Suprapubic skin (tissue), 4 donors: ENCODE data around the gene CMTM8. TPM values are rescaled to one million over a fixed set of nuclear protein-coding genes. Genes with fewer than 3 reads are reported as not detected.

ENCODE experiments used
- DNase-seq, 2 donors: peaks; one replicate each; pipeline ENCODE4 v3.0.0-alpha.2; 2019; ENCODE audit warnings: low spot score in 2 of 2
- H3K27ac ChIP-seq: fragments of 200-600 bp; sonication (generic); one replicate; pipeline ENCODE4 v1.5.1; 2019
- H3K27me3 ChIP-seq: fragments of 200-600 bp; sonication (generic); one replicate; pipeline ENCODE4 v1.5.1; 2019
- H3K36me3 ChIP-seq: fragments of 200-600 bp; sonication (generic); one replicate; pipeline ENCODE4 v1.5.1; 2019
- H3K4me1 ChIP-seq: fragments of 200-600 bp; sonication (generic); one replicate; pipeline ENCODE4 v1.5.1; 2019
- H3K4me3 ChIP-seq: fragments of 200-600 bp; sonication (generic); one replicate; pipeline ENCODE4 v1.5.1; 2019; ENCODE audit warnings: mild to moderate bottlenecking
- H3K9me3 ChIP-seq: fragments of 200-600 bp; sonication (generic); one replicate; pipeline ENCODE4 v1.5.1; 2019
- EP300 ChIP-seq: sonication (generic); formaldehyde crosslinking; IDR thresholded peaks from one replicate; pipeline ENCODE4 v1.6.1; 2017; ENCODE audit warnings: antibody characterized with exemption
- POLR2A ChIP-seq, 2 donors: fragments of 450-650 bp; IDR thresholded peaks; one replicate each; pipeline ENCODE4 v1.6.1; 2017; ENCODE audit warnings: antibody characterized with exemption in 2 of 2, mild to moderate bottlenecking in 2 of 2, moderate library complexity in 2 of 2
- POLR2AphosphoS5 ChIP-seq, 3 donors: sonication (generic); formaldehyde crosslinking; IDR thresholded peaks; one replicate each; pipeline ENCODE4 v1.6.1; 2017; ENCODE audit warnings: antibody characterized with exemption in 3 of 3
- WGBS: methylation state at CpG from one replicate; pipeline ENCODE4 v1.1.5; 2018; 5-methylcytosine and 5-hydroxymethylcytosine counted together
- total RNA-seq, 4 donors: library from RNA; depleted of rRNA; stranded (reverse); fragments of >200 nt; gene quantifications; one replicate each; pipeline ENCODE4 v1.1.0, GENCODE V29; 2016
- TF ChIP-seq, protein P1 (sequence below), 2 donors: fragments of 200-600 bp in 1 of 2; fragments of 450-650 bp in 1 of 2; sonication (generic) in 1 of 2; IDR thresholded peaks; one replicate each; pipeline ENCODE4 v1.5.1; 2016 to 2019; ENCODE audit warnings: antibody characterized with exemption in 2 of 2, mild to moderate bottlenecking in 1 of 2, moderate library complexity in 1 of 2

CMTM8 gene
- total RNA-seq, 4 donors from 2014 or later = 7.4 to 16.3 (median 10.6) TPM

DNA sequence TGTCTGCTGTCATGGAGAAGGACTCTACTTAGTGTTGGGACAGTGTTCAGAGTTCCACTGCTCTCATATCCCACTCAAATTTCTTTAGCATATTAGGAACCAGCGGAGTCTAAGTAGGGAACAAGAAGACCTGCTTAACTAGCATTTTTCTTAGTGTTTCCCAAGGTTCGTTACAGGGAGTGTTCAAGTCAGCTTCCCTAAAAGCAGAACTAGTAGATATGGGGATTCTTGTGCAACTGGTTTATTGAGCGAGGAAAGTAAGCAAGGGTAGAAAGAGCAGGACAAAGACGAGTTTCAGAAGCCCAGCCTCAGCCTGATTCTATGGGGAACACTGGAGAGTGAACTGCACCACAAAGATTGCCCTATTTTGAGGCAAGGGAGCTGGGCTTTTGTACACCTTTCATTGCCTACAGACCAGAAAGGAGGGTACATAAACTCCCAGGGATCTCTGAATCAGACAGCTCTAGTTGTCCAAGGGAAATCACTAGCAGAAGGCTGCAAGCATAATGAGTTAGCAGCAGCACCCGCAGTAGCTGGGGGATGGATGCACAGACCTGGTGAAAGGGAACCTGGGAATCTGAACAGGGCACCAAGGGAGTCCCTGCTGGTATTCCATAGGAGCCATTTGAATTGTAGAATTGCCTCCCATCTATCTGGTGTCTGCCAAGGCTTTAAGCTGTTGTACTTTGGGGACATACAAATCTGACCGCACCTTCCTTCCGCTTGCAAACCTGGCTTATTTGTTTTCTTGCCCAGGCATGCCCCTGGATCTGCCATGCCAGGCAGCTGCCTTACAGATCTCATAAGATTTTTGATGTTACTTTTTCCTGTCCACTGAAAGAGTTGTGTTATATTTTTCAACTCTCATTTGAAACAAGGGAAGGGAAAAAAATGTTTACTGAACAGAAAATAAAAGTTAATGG lies 168.3 kb downstream of the CMTM8 start:
- Histone ChIP-seq H3K27ac (peak overlapping the region; percentile 46), H3K4me1 (peaks cover 47% of the 10 kb centered on the region), H3K9me3 (no peaks in the 10 kb centered on the region), H3K4me3 (no peak overlapping the region), H3K36me3 (no peaks in the 10 kb centered on the region), H3K27me3 (no peaks in the 10 kb centered on the region)
- TF ChIP-seq EP300 (no peak), POLR2A (IDR thresholded peaks at IDR 0.05) (no peak), POLR2AphosphoS5 (IDR thresholded peaks at IDR 0.05) (no peak)
- TF ChIP-seq, protein P1, sequence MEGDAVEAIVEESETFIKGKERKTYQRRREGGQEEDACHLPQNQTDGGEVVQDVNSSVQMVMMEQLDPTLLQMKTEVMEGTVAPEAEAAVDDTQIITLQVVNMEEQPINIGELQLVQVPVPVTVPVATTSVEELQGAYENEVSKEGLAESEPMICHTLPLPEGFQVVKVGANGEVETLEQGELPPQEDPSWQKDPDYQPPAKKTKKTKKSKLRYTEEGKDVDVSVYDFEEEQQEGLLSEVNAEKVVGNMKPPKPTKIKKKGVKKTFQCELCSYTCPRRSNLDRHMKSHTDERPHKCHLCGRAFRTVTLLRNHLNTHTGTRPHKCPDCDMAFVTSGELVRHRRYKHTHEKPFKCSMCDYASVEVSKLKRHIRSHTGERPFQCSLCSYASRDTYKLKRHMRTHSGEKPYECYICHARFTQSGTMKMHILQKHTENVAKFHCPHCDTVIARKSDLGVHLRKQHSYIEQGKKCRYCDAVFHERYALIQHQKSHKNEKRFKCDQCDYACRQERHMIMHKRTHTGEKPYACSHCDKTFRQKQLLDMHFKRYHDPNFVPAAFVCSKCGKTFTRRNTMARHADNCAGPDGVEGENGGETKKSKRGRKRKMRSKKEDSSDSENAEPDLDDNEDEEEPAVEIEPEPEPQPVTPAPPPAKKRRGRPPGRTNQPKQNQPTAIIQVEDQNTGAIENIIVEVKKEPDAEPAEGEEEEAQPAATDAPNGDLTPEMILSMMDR (IDR thresholded peaks at IDR 0.05) = no peak
- DNase-seq = no peak
- 58% methylated on average over 7 of the region's 7 CpGs for WGBS

DNA sequence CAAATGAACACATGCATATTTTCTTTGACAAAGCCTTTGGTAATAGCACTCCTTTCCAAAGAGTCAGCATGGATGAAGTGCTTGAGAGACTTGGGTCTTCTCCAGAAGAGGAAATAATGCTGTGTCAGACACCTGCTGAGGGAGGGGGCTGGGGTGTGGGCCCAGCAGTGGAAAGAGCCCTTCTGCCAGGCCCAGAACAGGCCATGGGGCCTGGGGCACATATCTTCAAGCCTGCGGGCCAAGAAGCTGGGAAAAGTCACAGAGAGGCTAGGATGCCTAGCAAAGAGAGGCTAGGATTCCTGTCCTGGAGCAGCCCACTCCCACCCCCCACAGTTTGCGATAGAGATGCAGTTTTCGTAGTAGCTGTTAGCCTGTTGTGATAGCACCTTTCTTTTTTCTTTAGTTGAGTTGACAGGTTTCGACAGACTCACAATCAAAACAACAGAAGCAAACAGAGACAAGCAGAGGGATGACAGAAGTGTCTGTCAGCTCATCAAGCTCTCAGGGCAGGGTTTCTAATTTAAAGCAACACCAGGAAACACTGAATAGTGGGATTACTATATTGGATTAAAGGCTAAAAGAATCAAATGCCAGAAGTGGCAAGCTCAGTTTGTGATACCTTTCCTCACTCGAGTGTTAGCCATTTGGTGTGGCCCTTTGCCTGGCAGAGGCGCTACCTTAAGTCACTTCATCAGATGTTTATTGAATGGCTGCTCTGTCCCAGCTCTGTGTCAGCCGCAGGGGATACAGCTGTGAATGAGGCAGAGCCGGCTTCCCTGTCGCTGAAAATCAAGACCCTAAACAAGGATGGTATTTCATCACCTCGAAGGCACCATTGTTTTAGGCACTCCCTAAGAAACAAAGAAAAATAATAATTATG lies 172.1 kb downstream of the CMTM8 start:
- H3K36me3 ChIP-seq = no peaks in the 10 kb centered on the region
- H3K4me1 ChIP-seq = peaks cover 42% of the 10 kb centered on the region
- WGBS = 72% methylated on average over 10 of the region's 10 CpGs
- TF ChIP-seq EP300 = no peak
- no peak for TF ChIP-seq POLR2A (IDR thresholded peaks at IDR 0.05)
- TF ChIP-seq, protein P1 (IDR thresholded peaks at IDR 0.05) = no peak
- no peak for TF ChIP-seq POLR2AphosphoS5 (IDR thresholded peaks at IDR 0.05)
- DNase-seq = no peak
- no peak overlapping the region for H3K4me3 ChIP-seq
- peak overlapping the region; percentile 52 for H3K27ac ChIP-seq
- H3K27me3 ChIP-seq = no peaks in the 10 kb centered on the region
- H3K9me3 ChIP-seq = no peaks in the 10 kb centered on the region

DNA sequence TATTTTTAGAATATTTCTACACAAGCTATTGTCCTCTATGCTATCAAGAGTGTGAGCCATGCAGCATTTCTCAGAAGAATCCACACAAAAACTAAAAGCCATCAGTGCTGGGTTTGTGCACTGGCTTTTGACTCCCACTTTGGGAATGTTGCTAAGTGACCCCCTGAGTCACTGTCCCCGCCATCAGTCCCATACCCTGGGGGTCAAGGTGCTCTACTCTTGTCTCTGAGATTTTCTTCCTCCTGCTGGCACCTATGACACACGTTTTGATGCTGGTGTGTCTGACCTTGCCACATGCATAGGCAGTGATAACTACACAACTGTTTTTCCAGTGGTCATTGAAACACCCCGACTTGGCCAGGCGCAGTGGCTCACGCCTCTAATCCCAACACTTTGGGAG lies 173.0 kb downstream of the CMTM8 start:
- Histone ChIP-seq H3K36me3 (no peaks in the 10 kb centered on the region), H3K27ac (no peak overlapping the region), H3K27me3 (no peaks in the 10 kb centered on the region), H3K4me3 (no peak overlapping the region), H3K9me3 (no peaks in the 10 kb centered on the region), H3K4me1 (peaks cover 35% of the 10 kb centered on the region)
- DNase-seq = no peak
- 95% methylated on average over 5 of the region's 5 CpGs for WGBS
- TF ChIP-seq, protein P1 (IDR thresholded peaks at IDR 0.05) = no peak

DNA sequence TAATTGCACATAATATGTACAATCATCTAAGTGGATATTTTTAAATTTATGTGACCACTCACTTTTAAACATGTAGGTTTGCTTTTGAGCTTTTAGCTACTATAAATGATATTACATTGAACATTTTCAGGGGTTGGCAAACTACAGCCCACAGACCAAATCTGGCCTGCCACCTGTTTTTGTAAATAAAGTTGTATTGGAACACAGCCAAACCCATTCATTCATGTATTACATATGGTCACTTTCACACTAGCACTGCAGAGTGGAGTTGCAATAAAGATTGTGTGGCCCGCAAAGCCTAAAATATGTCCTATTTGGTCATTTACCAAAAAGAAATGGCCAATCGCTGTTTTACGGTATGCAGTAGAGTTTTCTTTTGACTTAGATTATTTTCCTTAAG lies 174.4 kb downstream of the CMTM8 start:
- Histone ChIP-seq H3K4me3 (no peak overlapping the region), H3K4me1 (peaks cover 21% of the 10 kb centered on the region), H3K9me3 (no peaks in the 10 kb centered on the region), H3K27me3 (no peaks in the 10 kb centered on the region), H3K27ac (no peak overlapping the region), H3K36me3 (no peaks in the 10 kb centered on the region)
- 96% methylated on average over 3 of the region's 3 CpGs for WGBS
- TF ChIP-seq, protein P1 (IDR thresholded peaks at IDR 0.05) = no peak
- TF ChIP-seq POLR2A (IDR thresholded peaks at IDR 0.05) = no peak
- TF ChIP-seq EP300 = no peak
- TF ChIP-seq POLR2AphosphoS5 (IDR thresholded peaks at IDR 0.05) = no peak
- DNase-seq = no peak
